Left kidney (tissue), 2 donors: Measurements from ENCODE around the gene CRYAA. TPM values are rescaled to one million over a fixed set of nuclear protein-coding genes. Genes with fewer than 3 reads are reported as not detected.
"Not testable (repeated sequence)": the region's sequence is repeated elsewhere in the genome, so short reads cannot be mapped to it uniquely, and the experiment has no call there.

Experiments
- DNase-seq: peaks from one replicate; pipeline ENCODE4 v3.0.0-alpha.2; 2013
- polyA plus RNA-seq: library from polyadenylated mRNA; unstranded; fragments of 120-200 nt; gene quantifications from one replicate; pipeline ENCODE4 v1.2.1, GENCODE V29; 2013; ENCODE audit not compliant: insufficient read length

The CRYAA gene
- polyA plus RNA-seq, 1 donor, result 0.22 TPM

GRCh38 chr21:43177043-43177906, 8.5 kb downstream of the CRYAA start:
- DNase-seq, result not testable (repeated sequence)

GRCh38 chr21:43178175-43178826, 9.5 kb downstream of the CRYAA start:
- not testable (repeated sequence) for DNase-seq

- DNase-seq, result not testable (repeated sequence)
Observed at GRCh38 chr21:43181033-43181432, 12.2 kb downstream of the CRYAA start.

- not testable (repeated sequence) for DNase-seq
Observed at GRCh38 chr21:43187268-43187667, 18.5 kb downstream of the CRYAA start.

GRCh38 chr21:43187715-43188114, 18.9 kb downstream of the CRYAA start:
- DNase-seq, result no peak

- no peak for DNase-seq
Observed at GRCh38 chr21:43188181-43188580, 19.4 kb downstream of the CRYAA start.

- DNase-seq, result no peak
Observed at GRCh38 chr21:43188592-43189210, 19.9 kb downstream of the CRYAA start.

- DNase-seq, result no peak
Observed at GRCh38 chr21:43189936-43190335, 21.1 kb downstream of the CRYAA start.

- no peak for DNase-seq
Observed at GRCh38 chr21:43190544-43190943, 21.7 kb downstream of the CRYAA start.

- DNase-seq, result no peak
Observed at GRCh38 chr21:43190951-43191350, 22.1 kb downstream of the CRYAA start.

GRCh38 chr21:43191521-43191920, 22.7 kb downstream of the CRYAA start:
- DNase-seq, result no peak

- no peak for DNase-seq
Observed at GRCh38 chr21:43191971-43192370, 23.2 kb downstream of the CRYAA start.

GRCh38 chr21:43192501-43193081, 23.8 kb downstream of the CRYAA start:
- DNase-seq, result no peak

- DNase-seq, result no peak
Observed at GRCh38 chr21:43193088-43193650, 24.4 kb downstream of the CRYAA start.

GRCh38 chr21:43193651-43194302, 25.0 kb downstream of the CRYAA start:
- no peak for DNase-seq

- DNase-seq, result no peak
Observed at GRCh38 chr21:43194303-43195120, 25.7 kb downstream of the CRYAA start.

GRCh38 chr21:43195121-43196021, 26.6 kb downstream of the CRYAA start:
- DNase-seq, result no peak

GRCh38 chr21:43196826-43197225, 28.0 kb downstream of the CRYAA start:
- DNase-seq, result no peak

- DNase-seq, result no peak
Observed at GRCh38 chr21:43198376-43198775, 29.6 kb downstream of the CRYAA start.

- no peak for DNase-seq
Observed at GRCh38 chr21:43201491-43201890, 32.7 kb downstream of the CRYAA start.
